GM21786 (cell line): ENCODE data around the gene ADCY6.

Experiments
- ATAC-seq: cut with Tn5 transposase; IDR thresholded peaks from one replicate; pipeline ENCODE4 v1.9.1; 2021; ENCODE audit not compliant: unreplicated experiment

The ADCY6 gene

DNA sequence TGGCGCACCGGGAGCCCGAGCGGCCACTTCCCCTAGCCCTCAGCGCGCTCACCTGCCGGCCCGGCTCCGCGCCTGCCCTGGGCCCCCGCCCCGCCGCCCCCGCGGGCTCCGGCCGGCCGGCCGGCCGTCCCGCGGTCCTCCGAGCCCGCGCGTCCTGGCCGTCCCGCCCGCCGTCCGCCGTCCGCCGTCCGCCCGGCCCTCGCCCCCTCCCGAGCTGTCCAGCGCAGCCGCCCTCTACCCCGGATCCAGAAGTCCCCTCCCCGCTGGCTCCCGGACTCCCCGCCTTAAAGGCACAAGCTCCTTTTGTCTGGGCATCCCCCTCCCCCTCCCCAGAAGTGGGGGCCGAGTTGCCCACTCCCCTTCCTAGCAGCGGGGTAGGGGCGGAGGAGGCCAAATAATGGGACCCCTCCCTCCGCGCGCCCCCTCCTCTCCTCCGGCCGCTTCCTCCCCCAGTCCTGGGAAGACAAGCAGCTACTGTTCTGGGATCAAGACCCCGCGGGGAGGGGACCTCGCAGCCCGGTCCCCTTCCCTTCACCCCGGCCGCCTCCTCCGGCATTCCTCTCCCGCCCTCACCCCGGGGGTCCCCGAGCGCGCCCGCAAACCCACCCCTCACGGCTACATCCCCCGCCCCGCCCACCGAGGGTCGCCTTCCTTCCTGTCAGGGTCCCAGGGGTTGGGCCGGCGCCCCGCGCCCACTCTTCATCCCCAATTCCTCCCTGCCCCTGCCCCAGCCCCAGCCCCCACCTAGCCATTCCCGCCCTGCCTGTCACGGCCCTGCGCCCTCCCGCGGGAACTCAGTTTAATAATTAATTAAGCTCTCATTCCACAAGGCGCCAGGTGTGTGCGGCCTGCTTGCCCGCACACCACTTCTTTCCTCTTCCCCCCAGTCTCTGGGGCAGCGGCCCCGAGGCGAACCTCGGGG, at the start of gene ADCY6:
Gene ADCY6, minus strand, starts transcription at position 236 of the 922 bp plus-strand sequence. CDS start 5,655 bp downstream, outside the sequence.
- ATAC-seq = peak; percentile 60

DNA sequence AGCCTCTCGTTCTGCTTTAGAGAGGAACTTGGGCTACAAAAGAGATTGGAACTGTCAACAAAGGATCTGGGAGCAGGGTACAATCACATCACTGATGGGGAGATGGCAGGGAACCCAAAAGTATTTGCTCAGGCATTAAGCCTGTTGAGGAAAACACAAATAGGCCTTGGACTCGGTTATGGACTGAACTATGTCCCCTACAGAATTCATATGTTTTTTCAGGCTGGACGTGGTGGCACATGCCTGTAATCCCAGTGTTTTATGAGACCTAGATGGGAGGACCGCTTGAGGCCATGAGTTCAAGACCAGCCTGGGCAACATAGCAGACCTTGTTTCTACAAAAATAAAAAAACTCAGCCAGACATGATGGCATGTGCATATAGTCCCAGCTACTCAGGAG, 49.2 kb upstream of the ADCY6 start:
- no peak for ATAC-seq

DNA sequence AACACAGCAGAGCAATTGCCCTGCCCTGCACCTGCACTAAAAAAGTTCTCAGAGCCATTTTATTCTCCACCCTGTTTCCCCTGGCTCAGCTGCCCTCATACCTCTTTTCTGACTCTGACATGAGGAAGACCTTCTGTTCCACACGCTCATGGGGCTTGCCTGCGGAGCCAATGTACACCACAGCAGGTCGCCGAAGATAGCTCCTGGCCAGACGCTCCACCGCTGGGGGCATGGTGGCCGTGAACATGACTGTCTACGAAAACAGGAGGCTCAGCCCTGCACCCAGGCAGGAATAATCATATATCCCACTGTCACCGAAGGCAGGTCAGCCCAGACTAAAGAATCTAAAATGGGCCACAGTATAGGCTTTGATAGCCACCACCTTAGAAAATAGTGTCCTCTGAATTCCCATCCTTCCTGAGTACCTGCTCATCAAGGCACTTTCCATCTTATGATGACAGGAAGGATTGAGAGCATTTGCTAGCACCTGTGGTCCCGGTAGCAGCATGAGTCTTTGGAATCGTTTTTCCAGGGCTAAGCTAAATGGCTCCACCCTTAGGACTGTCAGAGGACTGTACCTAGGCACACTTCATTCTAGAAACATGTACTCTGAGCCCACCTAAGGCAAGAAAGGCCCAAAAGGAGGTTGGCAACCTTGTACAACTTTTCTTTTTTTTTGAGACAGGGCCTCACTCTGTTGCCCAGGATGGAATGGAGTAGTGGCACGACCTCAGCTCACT, 43.6 kb upstream of the ADCY6 start:
- ATAC-seq = no peak

DNA sequence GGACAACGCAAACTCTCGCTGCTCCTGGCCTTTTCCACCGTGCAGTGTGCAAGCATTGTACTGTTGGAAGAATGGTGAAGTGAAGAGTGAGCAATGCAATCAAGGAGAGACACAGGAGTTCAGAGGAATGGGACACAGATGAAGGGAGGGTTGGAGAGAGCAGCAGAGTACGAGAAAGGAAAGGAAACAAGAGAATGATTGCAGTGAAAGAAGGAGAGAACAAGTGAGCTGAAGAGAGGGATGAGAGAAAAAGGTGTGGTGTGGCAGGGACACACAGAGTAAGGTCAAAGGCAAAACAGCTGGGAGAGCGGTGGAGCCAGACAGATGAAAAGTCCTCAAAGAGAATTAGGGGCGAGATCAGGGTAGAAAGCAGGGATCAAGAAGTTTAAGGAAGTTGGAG, 42.4 kb upstream of the ADCY6 start:
- no peak for ATAC-seq

DNA sequence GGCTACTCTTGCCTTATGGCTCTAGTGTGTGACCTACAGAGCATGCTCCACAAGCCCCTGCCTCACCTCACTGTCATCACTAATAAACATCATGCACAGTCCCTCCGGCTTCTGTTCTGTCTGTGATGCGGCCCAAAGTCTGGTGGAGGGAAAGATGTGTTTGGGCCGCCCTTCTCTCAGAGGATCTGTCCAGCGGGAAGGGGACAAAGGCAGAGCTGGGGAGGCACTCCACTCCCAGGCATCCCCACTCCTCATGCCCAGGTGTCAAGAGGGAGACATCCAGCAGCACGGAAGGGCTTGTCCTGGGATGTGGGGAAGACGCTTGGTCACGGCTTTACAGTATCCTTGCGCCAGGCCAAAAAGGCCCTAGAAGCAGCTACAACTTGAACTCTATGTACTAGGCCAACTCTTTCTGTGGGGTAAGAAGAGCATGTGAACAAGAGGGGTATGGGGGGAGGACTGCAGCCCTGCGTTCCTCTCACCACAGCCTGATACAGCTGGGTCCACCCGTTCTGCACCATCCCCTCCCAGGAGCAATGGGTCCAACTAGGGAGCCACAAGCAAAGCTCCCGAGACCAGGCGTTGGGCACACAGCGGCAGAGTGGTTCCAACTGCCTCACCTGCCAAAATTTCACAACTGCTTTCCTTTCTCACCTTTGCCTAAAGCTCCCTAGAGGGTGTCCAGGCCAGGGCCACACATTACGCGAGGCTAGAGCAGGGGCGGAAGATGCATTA, 40.1 kb upstream of the ADCY6 start:
- ATAC-seq = no peak

- no peak for ATAC-seq
Observed at GRCh38 chr12:48828293-48828692, 39.4 kb upstream of the ADCY6 start.

DNA sequence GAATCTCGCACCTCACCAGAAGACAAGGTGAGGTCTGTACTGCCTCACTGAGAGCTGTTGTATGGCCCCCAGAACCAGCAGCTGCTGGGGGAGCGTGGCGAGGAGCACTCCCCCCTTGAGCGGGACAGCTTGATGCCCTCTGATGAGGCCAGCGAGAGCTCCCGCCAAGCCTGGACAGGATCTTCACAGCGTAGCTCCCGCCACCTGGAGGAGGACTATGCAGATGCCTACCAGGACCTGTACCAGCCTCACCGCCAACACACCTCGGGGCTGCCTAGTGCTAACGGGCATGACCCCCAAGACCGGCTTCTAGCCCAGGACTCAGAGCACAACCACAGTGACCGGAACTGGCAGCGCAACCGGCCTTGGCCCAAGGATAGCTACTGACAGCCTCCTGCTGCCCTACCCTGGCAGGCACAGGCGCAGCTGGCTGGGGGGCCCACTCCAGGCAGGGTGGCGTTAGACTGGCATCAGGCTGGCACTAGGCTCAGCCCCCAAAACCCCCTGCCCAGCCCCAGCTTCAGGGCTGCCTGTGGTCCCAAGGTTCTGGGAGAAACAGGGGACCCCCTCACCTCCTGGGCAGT, 38.7 kb upstream of the ADCY6 start:
- ATAC-seq = no peak

DNA sequence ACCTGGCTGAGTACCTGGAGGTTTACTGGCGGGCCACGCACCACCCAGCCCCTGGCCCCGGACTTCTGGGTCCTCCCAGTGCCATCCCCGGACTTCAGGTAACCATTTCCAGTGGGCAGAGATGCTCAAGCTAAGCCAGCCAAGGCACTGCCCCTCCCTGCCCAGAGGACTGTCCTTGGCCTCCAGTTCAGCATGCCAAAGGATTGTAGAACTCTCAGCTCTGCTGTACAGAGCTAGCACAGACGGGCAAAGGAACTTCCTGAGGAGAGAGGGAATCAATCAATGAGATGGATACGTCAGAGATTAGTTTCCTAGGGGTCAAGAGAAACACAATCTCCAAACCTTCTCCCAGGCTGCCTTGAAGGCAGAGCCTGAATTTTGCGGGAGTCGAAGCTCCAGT, 38.1 kb upstream of the ADCY6 start:
- ATAC-seq = no peak

- ATAC-seq = no peak
Observed at GRCh38 chr12:48826209-48826855, 37.4 kb upstream of the ADCY6 start.

GRCh38 chr12:48824905-48825304, 36.0 kb upstream of the ADCY6 start:
- no peak for ATAC-seq

- no peak for ATAC-seq
Observed at GRCh38 chr12:48824112-48824511, 35.2 kb upstream of the ADCY6 start.

GRCh38 chr12:48823281-48823680, 34.4 kb upstream of the ADCY6 start:
- ATAC-seq = no peak

DNA sequence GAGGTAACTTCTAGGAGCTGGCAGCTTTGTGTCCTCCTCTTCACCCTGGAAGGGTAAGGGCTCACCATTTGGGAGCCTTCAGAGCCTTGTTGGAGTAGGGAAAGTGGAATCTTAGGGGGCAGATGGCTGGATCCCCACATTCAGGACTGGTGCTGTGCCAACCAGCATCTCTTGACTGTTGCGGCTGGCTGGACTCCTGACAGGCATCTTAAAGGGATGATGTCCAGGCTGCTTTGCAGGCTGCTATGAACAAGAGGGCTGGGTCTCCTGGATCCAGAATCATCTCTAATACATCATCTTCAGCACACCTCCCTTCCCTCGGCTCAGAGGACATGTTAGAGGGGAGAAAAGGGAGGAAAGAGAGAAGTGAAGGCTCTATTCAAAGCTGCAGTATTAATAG, 33.8 kb upstream of the ADCY6 start:
- no peak for ATAC-seq

DNA sequence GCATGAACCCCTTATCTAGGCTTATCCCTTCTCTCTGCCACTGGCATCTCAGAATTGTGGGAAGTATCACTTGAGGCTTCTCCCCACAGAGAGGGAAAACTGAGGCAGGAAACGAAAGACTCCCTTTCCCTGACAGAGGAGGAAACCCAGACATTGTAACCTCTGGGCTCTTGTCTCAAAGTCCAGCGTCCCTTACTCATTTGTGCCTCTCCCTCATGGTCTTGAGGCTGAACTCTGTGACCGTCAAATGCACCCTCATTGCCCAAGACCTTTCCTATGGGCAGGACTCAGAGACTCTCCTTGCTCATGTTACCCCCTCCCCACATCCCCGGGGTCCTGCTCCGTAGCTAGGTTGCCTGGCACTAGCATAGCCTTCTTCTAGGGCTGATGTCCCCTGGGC, 33.2 kb upstream of the ADCY6 start:
- no peak for ATAC-seq

DNA sequence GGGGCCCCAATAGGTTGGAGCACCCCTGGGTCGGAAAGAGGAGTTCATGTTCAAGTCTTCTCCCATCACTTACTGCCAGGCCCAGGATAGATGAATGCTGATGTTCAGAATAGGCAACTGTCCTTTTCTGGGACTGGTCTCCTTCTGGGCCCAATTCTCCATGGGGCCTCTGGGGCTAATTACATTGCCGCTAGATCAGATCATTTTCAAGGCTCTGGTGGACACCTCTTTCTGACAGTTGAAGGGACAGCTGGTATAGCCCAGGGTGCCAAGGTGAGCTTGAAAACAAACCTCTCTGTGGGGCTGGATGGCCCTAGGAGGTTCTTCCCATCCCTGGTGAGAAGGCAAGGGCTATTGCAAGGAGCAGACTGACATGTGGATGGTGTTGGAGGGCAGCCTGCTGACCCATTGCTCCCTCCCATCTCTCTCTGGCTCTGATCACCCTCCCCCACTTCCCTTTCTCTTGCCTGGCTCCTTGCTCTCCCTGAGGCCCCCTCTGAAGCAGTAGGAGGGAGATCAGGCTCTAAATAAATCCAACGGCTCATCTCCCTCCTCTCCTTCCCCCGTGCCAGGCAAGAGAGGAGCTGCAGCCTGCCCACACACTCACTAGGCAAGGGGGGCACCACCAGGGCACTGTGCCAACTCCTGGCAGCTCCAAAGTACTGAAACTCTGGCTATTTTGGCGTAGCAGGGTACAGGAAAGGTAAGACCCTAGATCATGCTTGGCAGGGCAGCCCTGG, 31.3 kb upstream of the ADCY6 start:
- no peak for ATAC-seq

DNA sequence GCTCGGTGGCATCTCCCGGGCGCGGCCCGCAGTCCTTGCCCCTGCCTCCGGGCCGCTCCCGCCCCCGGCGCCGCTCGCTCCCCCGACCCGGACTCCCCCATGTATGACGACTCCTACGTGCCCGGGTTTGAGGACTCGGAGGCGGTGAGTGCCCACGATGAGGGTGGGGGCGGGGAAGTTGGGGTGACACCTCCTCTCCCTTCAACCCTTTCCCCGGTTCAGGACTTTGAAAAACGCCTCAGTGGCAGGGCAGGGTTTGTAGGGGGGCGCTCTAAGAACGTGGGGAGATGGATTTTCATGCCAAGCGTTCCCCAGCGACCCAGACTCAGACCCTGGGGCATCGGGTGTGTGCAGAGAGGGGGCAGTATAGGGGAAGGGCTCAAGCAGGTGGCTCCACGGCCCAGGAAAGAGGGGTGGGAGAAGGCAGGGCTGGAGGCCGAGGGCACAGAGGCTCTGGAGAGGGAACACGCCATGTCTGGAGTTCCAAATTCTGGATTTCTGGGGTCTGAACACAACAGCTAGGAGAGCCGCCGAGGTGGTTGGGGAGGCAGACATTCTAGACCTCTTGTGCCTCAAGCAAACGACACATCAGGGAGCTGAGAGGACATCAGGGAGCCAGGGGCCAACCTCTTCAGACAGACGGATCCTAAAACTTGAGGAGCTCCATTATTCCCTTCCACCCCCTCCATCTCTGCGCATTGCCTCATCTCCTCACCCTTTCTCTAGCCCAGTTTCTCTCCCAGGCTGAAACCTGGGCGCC, 30.1 kb upstream of the ADCY6 start:
- ATAC-seq = no peak

DNA sequence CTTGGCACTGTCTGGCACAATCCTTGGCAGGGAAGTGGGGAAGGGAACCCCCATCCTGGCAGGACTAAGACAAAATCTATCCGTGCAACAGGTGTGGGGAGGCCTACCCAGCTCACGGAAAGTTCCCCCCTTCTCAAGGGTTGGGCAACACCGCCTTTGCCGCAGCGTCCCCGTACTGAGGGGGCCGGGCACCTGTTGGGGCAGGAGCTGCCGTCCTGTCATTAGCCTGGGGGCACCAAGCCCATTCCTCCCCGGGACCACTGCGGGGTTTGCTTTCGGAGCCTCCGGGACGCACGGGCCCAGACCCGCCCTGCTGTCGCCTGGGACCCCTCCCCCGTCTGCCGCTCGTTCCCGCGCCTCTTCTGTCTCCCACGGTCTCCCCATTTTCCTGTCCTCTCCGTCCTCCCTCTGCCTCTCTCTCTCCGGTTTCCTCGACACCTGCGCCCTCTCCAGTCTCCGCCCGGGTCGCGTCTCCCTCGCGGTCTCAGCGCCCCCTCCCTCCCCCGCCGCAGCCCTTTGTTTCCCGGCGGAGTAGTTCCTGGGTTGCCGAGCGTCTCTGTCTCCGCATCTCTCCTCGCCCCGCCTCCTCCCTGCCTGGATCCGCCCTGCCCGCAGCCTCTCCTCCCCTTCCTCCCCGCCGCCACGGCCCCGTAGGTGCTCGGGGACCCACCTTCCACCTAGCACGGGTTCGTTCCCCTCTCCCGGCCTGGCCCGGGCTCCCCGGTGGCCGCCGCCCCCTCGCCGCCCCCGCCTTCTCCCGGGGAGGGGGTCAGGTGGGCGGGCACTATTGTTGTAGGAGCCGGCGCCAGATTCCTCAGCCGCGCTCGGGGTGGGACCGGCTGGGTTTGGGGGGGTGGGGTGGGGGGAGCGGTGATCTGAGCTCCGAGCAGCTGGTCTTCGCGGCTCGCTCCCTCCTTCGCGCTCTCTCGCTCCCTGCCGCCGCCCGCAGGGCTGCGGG, 29.3 kb upstream of the ADCY6 start, which contains the start of gene CACNB3:
Gene CACNB3, plus strand, starts transcription at position 624 of the 958 bp plus-strand sequence. CDS start 434 bp downstream, outside the sequence.
- ATAC-seq = peak; percentile 37
